Measurements from ENCODE around the gene ATP2A3. TPM values are rescaled to one million over a fixed set of nuclear protein-coding genes. Genes with fewer than 3 reads are reported as not detected.
A peak's percentile ranks its signal among the peaks of the same experiment; 100 is the strongest.

The ATP2A3 gene
- polyA plus RNA-seq, 2 donors, result 5.8 to 7.8 TPM

DNA sequence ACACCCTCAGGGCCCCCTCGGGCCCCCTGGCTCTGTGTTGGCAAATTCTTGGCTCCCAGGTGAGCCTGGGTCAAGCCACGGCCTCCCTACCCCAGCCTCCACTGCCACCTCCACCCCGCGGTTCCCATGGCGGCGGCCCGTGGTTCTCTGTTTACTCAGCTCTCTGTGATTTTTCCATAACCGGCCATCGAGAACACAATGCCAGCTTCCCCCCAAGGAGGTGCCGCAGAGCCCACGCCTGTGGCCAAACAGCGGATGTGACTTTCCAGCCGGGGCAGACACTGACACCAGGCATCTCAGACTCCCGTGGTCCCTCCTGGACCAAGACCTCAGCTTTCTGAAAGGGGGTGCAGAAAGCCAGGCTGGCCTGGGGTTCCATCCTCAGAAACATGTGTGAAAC, 21.6 kb upstream of the ATP2A3 start:
- peaks cover 0 to 8% of the 10 kb centered on the region in 2 donors for H3K4me1 ChIP-seq (ENCODE audit: control insufficient read depth in 2 of 2, insufficient read depth in 2 of 2, low read length in 1 of 2)
- H3K36me3 ChIP-seq (ENCODE audit: control insufficient read depth in 2 of 2, insufficient read depth in 2 of 2, low read length in 1 of 2), result no peaks in the 10 kb centered on the region
- no peaks in the 10 kb centered on the region for H3K27me3 ChIP-seq (ENCODE audit: control insufficient read depth in 1 of 2, insufficient read depth in 2 of 2, low read length in 2 of 2)
- H3K4me3 ChIP-seq (ENCODE audit: low read depth in 1 of 2, low read length in 2 of 2), result no peak overlapping the region
- WGBS, 2 donors, result 43 to 51% methylated on average over 13 to 14 of the region's 14 CpGs
- H3K27ac ChIP-seq (ENCODE audit: low read depth in 2 of 2, low read length in 1 of 2), result peak overlapping the region in 1 of 2 donors; percentile 51
- H3K9me3 ChIP-seq (ENCODE audit: control insufficient read depth in 2 of 2, insufficient read depth in 1 of 2, low read depth in 1 of 2, low read length in 1 of 2), result peaks cover 0 to 3% of the 10 kb centered on the region in 2 donors

DNA sequence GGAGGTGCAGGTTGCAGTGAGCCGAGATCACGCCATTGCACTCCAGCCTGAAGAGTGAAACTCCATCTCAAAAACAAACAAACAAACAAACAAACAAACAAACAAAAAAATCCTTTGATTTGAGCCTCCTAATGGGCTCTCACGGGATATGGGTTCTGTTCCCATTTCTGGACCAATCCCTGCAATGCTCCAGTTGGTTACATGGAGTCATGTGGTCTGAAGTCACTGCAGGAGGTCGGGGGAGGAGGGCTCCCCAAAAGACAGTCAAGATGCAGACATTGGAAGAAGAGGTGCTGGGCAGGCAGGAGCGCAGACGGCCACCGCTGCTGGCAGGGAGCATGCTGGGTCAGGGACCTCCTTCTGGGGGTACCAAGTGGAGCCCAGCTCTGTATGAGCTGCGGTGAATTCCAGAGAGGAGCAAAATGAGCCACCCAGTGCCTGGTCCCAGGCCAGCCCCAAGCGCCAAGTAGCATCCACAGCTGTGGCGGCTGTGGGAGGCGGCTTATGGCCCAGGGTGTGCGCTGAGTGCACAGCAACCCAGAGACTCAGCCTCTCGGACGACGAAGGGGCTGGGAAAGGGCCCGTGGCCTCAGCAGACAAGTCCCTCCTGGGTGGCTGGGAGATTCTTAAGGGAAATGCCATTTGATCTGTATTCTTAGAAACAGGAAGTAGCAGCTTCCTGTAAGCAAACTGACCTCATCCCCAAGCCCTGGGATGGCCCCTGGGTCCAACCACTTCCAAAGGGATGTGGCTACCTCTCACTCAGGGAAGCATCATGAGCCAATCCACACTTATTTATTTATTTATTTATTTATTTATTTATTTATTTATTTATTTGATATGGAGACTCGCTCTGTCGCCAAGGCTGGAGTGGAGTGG, 19.6 kb upstream of the ATP2A3 start:
- H3K4me1 ChIP-seq (ENCODE audit: control insufficient read depth in 2 of 2, insufficient read depth in 2 of 2, low read length in 1 of 2), result peaks cover 0 to 8% of the 10 kb centered on the region in 2 donors
- WGBS, 2 donors, result 80 to 82% methylated on average over 18 of the region's 18 CpGs
- H3K27me3 ChIP-seq (ENCODE audit: control insufficient read depth in 1 of 2, insufficient read depth in 2 of 2, low read length in 2 of 2), result no peaks in the 10 kb centered on the region
- H3K9me3 ChIP-seq (ENCODE audit: control insufficient read depth in 2 of 2, insufficient read depth in 1 of 2, low read depth in 1 of 2, low read length in 1 of 2), result peaks cover 0 to 3% of the 10 kb centered on the region in 2 donors
- no peak overlapping the region for H3K4me3 ChIP-seq (ENCODE audit: low read depth in 1 of 2, low read length in 2 of 2)
- H3K36me3 ChIP-seq (ENCODE audit: control insufficient read depth in 2 of 2, insufficient read depth in 2 of 2, low read length in 1 of 2), result no peaks in the 10 kb centered on the region
- H3K27ac ChIP-seq (ENCODE audit: low read depth in 2 of 2, low read length in 1 of 2), result no peak overlapping the region

DNA sequence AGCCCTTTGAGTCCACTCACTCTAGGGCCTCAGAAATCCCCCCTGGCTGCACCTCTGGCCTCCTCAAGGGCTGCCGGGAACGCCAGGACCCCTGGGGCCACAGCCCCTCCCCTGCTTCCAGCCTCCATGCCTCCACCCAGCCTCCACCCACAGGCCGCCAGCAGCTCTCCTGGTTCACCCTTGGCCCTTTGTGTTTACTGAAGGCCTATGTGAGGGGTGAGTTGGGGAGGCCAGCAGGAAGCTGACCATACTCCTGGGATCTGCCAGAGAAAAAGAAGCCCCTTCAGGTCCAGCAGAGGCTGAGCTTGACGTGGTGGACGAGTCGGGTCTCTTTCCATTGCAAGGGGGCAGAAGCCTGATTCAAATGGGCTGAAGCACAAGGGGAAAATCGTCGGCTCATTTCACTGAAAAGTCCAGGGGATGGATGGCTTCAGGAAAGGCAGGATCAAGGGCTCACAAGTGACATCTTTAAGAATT, 18.3 kb upstream of the ATP2A3 start:
- 87 to 90% methylated on average over 8 of the region's 8 CpGs for WGBS, 2 donors

DNA sequence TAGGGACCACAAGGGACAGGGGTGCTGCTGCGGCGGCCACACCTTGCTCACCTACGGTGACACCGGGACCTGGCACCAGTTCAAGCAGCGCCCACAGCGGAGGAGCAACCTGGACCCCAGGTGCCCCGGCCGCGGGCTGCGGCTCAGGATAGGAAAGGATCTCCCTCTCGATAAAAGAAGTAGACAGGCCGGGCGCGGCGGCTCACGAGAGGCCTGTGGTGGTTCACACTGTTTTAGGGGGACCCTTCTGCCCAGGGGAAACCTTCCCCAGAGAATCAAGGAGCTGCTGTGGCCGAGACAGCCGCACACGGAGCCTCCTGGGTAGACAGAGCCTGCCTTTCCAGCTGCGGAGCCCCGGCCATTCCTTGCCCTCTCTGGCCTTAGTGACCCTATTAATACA, 17.9 kb upstream of the ATP2A3 start:
- Histone ChIP-seq H3K36me3 (ENCODE audit: control insufficient read depth in 2 of 2, insufficient read depth in 2 of 2, low read length in 1 of 2) (no peaks in the 10 kb centered on the region), H3K4me3 (ENCODE audit: low read depth in 1 of 2, low read length in 2 of 2) (no peak overlapping the region), H3K27me3 (ENCODE audit: control insufficient read depth in 1 of 2, insufficient read depth in 2 of 2, low read length in 2 of 2) (no peaks in the 10 kb centered on the region), H3K4me1 (ENCODE audit: control insufficient read depth in 2 of 2, insufficient read depth in 2 of 2, low read length in 1 of 2) (peaks cover 0 to 12% of the 10 kb centered on the region in 2 donors), H3K9me3 (ENCODE audit: control insufficient read depth in 2 of 2, insufficient read depth in 1 of 2, low read depth in 1 of 2, low read length in 1 of 2) (peaks cover 0 to 3% of the 10 kb centered on the region in 2 donors), H3K27ac (ENCODE audit: low read depth in 2 of 2, low read length in 1 of 2) (no peak overlapping the region)
- 90% methylated on average over 21 of the region's 21 CpGs for WGBS, 2 donors

More for the DNA sequence above, 18.3 kb upstream of the ATP2A3 start:
- Histone ChIP-seq H3K4me1 (ENCODE audit: control insufficient read depth in 2 of 2, insufficient read depth in 2 of 2, low read length in 1 of 2) (peaks cover 0 to 8% of the 10 kb centered on the region in 2 donors), H3K9me3 (ENCODE audit: control insufficient read depth in 2 of 2, insufficient read depth in 1 of 2, low read depth in 1 of 2, low read length in 1 of 2) (peaks cover 0 to 3% of the 10 kb centered on the region in 2 donors), H3K4me3 (ENCODE audit: low read depth in 1 of 2, low read length in 2 of 2) (no peak overlapping the region), H3K27ac (ENCODE audit: low read depth in 2 of 2, low read length in 1 of 2) (no peak overlapping the region), H3K36me3 (ENCODE audit: control insufficient read depth in 2 of 2, insufficient read depth in 2 of 2, low read length in 1 of 2) (no peaks in the 10 kb centered on the region), H3K27me3 (ENCODE audit: control insufficient read depth in 1 of 2, insufficient read depth in 2 of 2, low read length in 2 of 2) (no peaks in the 10 kb centered on the region)

DNA sequence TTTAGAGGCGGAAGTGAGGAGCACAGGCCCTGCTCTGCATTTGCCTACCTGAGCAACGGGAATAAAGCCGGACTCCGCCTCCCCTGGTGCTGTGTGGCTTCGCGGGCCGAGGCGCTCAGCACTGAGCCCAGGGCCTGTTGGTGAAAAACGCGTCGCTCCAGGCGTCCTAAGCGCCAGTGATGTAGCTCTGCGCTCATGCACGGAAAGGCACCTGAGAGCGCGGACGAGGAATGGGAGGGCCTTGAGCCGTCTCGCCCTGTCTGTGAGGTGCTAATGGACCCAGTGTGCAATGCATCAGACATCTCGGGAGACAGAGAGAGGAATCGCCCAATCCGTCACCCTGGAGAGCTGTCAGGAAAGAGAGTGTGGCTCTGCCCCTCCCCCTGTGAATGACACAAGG, 17.2 kb upstream of the ATP2A3 start:
- Histone ChIP-seq H3K27me3 (ENCODE audit: control insufficient read depth in 1 of 2, insufficient read depth in 2 of 2, low read length in 2 of 2) (no peaks in the 10 kb centered on the region), H3K4me3 (ENCODE audit: low read depth in 1 of 2, low read length in 2 of 2) (no peak overlapping the region), H3K9me3 (ENCODE audit: control insufficient read depth in 2 of 2, insufficient read depth in 1 of 2, low read depth in 1 of 2, low read length in 1 of 2) (peaks cover 0 to 3% of the 10 kb centered on the region in 2 donors), H3K27ac (ENCODE audit: low read depth in 2 of 2, low read length in 1 of 2) (no peak overlapping the region), H3K4me1 (ENCODE audit: control insufficient read depth in 2 of 2, insufficient read depth in 2 of 2, low read length in 1 of 2) (peaks cover 0 to 14% of the 10 kb centered on the region in 2 donors), H3K36me3 (ENCODE audit: control insufficient read depth in 2 of 2, insufficient read depth in 2 of 2, low read length in 1 of 2) (no peaks in the 10 kb centered on the region)
- WGBS, 2 donors, result 80 to 90% methylated on average over 23 of the region's 23 CpGs

DNA sequence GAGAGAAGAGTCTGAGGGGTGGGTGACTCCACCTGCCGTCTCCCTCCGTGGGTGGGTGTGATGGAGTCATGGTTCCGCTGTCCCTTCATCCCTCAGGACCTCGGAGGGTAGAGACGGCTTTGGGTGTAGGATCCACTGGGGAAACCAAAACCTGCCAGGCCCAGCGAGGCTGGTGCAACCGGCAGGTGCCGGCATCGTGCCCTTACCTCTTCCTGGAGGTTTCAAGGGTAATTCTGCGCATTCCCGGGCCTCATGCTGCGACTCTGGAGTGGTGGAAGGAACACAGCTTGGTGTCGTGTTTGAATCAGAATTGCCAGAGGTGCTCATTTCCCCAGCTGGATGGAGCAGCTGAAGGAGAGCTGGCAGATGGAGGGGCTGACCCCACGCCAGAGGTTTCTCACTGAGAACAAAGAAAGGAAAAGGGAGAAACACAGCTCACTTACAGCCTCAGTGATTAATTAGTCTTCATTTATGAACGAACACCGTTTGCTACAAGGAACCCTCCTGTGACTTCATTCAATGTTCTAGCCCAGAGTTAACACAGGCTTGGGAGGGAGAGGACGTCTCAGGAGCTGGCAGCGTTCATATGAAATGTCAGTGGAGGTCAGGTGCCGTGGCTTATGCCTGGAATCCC, 16.3 kb upstream of the ATP2A3 start:
- Histone ChIP-seq H3K4me1 (ENCODE audit: control insufficient read depth in 2 of 2, insufficient read depth in 2 of 2, low read length in 1 of 2) (peaks cover 0 to 19% of the 10 kb centered on the region in 2 donors), H3K27me3 (ENCODE audit: control insufficient read depth in 1 of 2, insufficient read depth in 2 of 2, low read length in 2 of 2) (no peaks in the 10 kb centered on the region), H3K36me3 (ENCODE audit: control insufficient read depth in 2 of 2, insufficient read depth in 2 of 2, low read length in 1 of 2) (no peaks in the 10 kb centered on the region), H3K27ac (ENCODE audit: low read depth in 2 of 2, low read length in 1 of 2) (no peak overlapping the region), H3K4me3 (ENCODE audit: low read depth in 1 of 2, low read length in 2 of 2) (no peak overlapping the region), H3K9me3 (ENCODE audit: control insufficient read depth in 2 of 2, insufficient read depth in 1 of 2, low read depth in 1 of 2, low read length in 1 of 2) (peaks cover 0 to 3% of the 10 kb centered on the region in 2 donors)
- WGBS, 2 donors, result 78% methylated on average over 19 of the region's 19 CpGs

DNA sequence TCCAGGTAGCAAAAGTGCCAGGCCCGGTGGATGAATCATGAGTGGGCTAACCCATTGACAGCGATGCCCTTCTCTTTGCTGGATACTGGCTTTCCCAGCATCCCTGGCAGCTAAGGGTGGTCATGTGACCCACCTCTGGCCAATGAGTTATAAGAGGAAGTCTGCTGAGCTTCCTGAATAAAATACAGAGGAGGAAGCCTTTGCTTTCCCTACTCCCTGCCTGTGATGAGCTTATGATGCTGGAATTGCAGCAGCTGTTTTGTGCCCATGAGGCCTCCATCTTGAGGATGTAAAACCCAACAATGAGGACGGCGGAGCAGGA, 15.0 kb upstream of the ATP2A3 start:
- Histone ChIP-seq H3K27ac (ENCODE audit: low read depth in 2 of 2, low read length in 1 of 2) (no peak overlapping the region), H3K36me3 (ENCODE audit: control insufficient read depth in 2 of 2, insufficient read depth in 2 of 2, low read length in 1 of 2) (no peaks in the 10 kb centered on the region), H3K9me3 (ENCODE audit: control insufficient read depth in 2 of 2, insufficient read depth in 1 of 2, low read depth in 1 of 2, low read length in 1 of 2) (peaks cover 0 to 5% of the 10 kb centered on the region in 2 donors), H3K4me1 (ENCODE audit: control insufficient read depth in 2 of 2, insufficient read depth in 2 of 2, low read length in 1 of 2) (peaks cover 0 to 19% of the 10 kb centered on the region in 2 donors), H3K4me3 (ENCODE audit: low read depth in 1 of 2, low read length in 2 of 2) (no peak overlapping the region), H3K27me3 (ENCODE audit: control insufficient read depth in 1 of 2, insufficient read depth in 2 of 2, low read length in 2 of 2) (no peaks in the 10 kb centered on the region)
- 97 to 98% methylated on average over 4 of the region's 4 CpGs for WGBS, 2 donors

DNA sequence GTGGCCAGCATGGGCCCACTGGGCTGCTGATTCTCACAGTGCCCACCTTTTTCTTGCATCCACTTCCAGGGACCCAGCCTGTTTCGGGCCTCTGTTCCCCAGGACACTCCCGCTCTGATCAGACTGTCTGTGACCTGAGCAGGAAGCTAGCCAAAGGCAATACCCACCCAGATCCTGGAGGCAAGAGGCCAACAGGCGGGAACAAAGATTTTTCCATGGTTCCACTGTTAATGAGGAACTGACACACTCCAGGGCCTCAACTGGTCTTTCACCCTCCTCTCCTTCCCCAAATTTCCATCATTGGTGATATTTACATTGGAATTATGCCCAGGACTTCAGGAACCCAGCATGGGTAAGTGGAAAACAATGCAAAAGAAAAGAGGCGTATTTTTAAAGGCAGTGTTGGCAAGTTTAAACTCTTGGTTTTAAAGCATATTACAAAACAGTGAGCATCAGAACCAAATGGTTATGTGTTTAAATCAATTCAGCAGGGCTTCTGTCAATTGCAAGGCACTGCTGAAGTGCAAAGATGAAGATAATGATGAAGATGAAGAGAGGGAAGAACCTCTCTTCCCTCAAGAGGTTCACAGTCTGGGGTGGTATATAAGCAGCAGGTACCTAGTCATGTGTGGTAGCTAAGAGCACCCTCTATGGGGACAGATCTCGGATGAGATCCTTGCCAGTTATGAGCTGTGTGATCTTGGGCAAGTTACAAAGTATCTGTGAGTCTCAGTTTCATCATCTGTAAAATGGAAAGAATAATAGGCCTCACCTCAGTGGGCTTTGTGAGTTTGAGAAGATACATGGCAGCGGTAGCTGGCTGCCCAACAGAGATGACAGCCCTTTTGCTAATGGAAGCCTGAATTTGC, 14.4 kb upstream of the ATP2A3 start:
- H3K36me3 ChIP-seq (ENCODE audit: control insufficient read depth in 2 of 2, insufficient read depth in 2 of 2, low read length in 1 of 2), result no peaks in the 10 kb centered on the region
- no peak overlapping the region for H3K27ac ChIP-seq (ENCODE audit: low read depth in 2 of 2, low read length in 1 of 2)
- peaks cover 0 to 17% of the 10 kb centered on the region in 2 donors for H3K4me1 ChIP-seq (ENCODE audit: control insufficient read depth in 2 of 2, insufficient read depth in 2 of 2, low read length in 1 of 2)
- no peaks in the 10 kb centered on the region for H3K27me3 ChIP-seq (ENCODE audit: control insufficient read depth in 1 of 2, insufficient read depth in 2 of 2, low read length in 2 of 2)
- H3K9me3 ChIP-seq (ENCODE audit: control insufficient read depth in 2 of 2, insufficient read depth in 1 of 2, low read depth in 1 of 2, low read length in 1 of 2), result peaks cover 0 to 5% of the 10 kb centered on the region in 2 donors
- 64 to 66% methylated on average over 6 of the region's 6 CpGs for WGBS, 2 donors
- no peak overlapping the region for H3K4me3 ChIP-seq (ENCODE audit: low read depth in 1 of 2, low read length in 2 of 2)

DNA sequence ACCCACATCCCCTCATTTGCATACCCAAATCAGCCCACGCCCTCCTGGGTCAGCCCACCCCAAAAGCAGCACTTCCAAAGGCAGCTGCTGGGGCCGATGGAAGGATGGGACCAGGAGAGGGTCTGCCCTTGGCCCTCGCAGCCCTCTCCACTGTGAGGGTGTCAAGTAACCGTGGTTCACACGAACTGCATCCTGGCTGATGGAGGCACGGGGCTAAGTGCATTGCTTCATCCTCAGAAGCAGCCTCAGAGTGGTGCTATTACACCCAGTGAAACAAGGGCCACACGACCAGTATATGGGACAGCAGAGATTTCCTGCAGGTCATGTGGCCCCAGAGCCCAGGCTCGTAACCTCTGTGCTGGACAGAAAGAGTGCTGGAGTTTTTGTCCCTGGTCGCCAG, 13.2 kb upstream of the ATP2A3 start:
- H3K36me3 ChIP-seq (ENCODE audit: control insufficient read depth in 2 of 2, insufficient read depth in 2 of 2, low read length in 1 of 2), result no peaks in the 10 kb centered on the region
- peak overlapping the region; percentile 13 to 47 for H3K27ac ChIP-seq (ENCODE audit: low read depth in 2 of 2, low read length in 1 of 2)
- H3K27me3 ChIP-seq (ENCODE audit: control insufficient read depth in 1 of 2, insufficient read depth in 2 of 2, low read length in 2 of 2), result no peaks in the 10 kb centered on the region
- no peak overlapping the region for H3K4me3 ChIP-seq (ENCODE audit: low read depth in 1 of 2, low read length in 2 of 2)
- peaks cover 0 to 17% of the 10 kb centered on the region in 2 donors for H3K4me1 ChIP-seq (ENCODE audit: control insufficient read depth in 2 of 2, insufficient read depth in 2 of 2, low read length in 1 of 2)
- peaks cover 0 to 5% of the 10 kb centered on the region in 2 donors for H3K9me3 ChIP-seq (ENCODE audit: control insufficient read depth in 2 of 2, insufficient read depth in 1 of 2, low read depth in 1 of 2, low read length in 1 of 2)
- 59 to 61% methylated on average over 9 of the region's 9 CpGs for WGBS, 2 donors

Data from esophagus (tissue), 2 donors.